ENCODE measurements around the gene ZNHIT1.

The ZNHIT1 gene

DNA sequence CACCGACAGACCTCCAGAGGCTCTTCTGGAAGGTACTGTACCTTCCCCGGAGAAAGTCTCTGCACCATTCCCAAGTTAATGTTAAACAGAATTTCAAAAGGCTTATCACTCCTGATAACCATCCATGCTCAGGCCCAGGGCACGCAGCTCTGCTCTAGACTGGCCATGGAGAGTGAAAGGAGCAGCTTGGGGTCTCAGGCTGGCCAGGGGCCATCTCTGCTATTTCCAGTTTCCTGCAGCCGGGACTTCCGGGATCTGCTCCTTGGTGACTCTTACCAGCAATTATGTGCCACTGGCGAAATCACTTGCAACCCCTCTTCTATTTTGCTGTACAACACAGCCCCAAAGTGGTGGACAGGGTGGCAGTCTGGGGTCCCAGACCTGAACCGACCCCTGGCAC is 13.7 kb downstream of the ZNHIT1 start:
- H3K4me3 ChIP-seq (ENCODE audit: low read depth, low read length): no peak overlapping the region
- TF ChIP-seq, protein P1, sequence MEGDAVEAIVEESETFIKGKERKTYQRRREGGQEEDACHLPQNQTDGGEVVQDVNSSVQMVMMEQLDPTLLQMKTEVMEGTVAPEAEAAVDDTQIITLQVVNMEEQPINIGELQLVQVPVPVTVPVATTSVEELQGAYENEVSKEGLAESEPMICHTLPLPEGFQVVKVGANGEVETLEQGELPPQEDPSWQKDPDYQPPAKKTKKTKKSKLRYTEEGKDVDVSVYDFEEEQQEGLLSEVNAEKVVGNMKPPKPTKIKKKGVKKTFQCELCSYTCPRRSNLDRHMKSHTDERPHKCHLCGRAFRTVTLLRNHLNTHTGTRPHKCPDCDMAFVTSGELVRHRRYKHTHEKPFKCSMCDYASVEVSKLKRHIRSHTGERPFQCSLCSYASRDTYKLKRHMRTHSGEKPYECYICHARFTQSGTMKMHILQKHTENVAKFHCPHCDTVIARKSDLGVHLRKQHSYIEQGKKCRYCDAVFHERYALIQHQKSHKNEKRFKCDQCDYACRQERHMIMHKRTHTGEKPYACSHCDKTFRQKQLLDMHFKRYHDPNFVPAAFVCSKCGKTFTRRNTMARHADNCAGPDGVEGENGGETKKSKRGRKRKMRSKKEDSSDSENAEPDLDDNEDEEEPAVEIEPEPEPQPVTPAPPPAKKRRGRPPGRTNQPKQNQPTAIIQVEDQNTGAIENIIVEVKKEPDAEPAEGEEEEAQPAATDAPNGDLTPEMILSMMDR (conservative IDR thresholded peaks at IDR 0.05; ENCODE audit: low read depth, low read length): no peak
- no peak for DNase-seq (ENCODE audit: low read depth)

DNA sequence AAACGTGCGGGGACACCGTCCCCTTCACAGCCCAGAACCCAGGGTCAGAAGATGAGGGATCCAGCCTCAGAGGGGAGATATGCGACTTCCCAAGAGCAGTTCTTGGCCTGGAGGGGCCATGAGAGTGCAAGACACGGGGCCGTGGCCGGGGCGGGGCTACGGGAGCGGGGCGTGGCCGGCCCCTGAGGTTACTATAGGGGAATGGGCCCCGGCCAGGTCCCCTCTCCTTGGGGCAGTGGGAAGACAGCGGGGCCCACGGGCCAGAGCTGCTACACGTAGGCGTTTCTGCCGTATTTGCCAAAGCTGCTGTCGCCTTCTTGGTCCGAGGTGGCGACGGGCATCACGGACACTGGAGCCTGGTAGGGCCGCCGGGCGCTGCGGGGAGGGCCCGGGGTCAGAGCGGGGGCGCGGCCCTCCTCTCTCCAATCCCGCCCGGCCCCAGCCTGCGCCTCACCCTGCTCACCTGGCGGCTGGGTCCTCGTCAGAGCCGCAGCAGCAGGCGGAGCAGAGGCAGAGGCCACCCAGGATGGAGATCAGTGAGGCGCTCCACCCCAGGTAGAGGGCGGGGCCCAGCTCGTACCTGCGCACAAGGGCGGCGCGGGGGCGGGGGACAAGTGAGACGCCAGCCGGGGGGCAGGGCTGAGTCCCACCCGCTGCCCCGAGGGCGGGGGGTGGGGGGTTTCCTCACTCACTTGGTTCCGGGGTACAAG is 14.3 kb downstream of the ZNHIT1 start:
- TF ChIP-seq, protein P1 (conservative IDR thresholded peaks at IDR 0.05; ENCODE audit: low read depth, low read length): no peak
- no peak for DNase-seq (ENCODE audit: low read depth)
- peak overlapping the region; percentile 33 for H3K4me3 ChIP-seq (ENCODE audit: low read depth, low read length)

DNA sequence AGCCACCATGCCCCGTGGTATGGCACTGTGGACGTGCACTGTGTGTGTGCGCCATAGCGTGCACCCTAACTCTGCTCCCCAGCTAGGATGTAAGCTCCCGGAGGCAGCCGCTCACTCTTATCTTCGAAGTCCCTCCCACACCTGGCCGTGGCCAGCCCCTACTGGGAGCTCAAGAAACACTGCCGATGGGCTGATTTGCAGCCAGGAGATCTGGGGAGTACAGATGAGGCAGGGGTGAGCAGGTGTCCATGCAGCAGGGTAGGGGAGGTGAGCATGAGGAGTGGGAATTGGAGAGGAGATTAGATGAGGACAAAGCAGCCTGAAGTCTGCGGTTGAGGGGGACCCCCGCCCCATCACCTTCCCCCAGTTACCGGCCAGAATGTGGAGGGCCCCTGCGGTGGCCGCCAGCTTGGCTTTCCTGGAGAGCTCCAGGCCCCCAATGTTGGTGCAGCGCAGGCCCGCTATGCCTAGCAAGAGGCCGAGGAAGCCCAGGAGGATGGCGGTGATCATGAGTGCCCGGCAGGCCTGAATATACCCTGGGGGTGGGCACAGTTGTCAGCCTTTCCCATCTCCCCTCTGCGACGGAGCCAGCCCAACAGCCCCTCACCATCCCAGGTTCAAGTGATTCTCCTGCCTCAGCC is 16.1 kb downstream of the ZNHIT1 start:
- H3K4me3 ChIP-seq (ENCODE audit: low read depth, low read length): no peak overlapping the region
- TF ChIP-seq, protein P1 (conservative IDR thresholded peaks at IDR 0.05; ENCODE audit: low read depth, low read length): no peak
- no peak for DNase-seq (ENCODE audit: low read depth)

DNA sequence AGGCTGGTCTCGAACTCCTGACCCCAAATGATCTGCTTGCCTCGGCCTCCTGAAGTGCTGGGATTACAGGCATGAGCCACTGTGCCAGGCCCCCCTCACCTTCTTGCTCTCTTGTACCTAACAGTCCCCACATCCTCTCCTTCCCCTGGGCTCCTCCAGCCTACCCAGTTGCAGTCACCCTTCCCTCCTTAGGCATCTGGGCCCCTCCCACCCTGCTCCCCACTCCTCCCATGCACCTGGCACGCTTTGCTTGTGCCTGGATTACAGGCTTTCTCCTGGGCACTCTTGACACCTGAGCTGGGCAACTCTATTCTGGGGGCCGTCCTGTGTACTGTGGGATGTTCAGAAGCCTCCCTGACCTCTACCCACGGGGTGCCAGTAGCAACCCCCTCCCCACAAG is 16.7 kb downstream of the ZNHIT1 start:
- no peak for DNase-seq (ENCODE audit: low read depth)
- no peak overlapping the region for H3K4me3 ChIP-seq (ENCODE audit: low read depth, low read length)
- TF ChIP-seq, protein P1 (conservative IDR thresholded peaks at IDR 0.05; ENCODE audit: low read depth, low read length): no peak

DNA sequence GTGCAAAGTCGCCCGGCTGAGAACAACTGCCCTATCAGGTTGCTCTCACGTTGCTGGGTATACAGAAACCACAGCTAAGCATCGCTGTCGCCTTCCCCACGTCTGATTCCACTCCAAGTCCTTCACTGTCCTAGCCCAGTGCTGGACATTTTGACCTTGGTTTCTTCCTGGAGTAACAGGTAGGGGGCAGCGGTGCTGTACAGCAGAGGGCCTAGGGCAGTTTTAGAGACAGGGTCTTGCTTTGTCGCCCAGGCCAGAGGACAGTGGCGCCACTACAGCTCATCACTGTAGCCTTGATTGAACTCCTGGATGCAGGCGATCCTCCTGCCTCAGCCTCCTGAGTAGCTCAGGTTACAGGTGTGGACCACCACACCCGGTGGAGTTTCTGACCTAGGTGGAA is 17.1 kb downstream of the ZNHIT1 start:
- no peak overlapping the region for H3K4me3 ChIP-seq (ENCODE audit: low read depth, low read length)
- TF ChIP-seq, protein P1 (conservative IDR thresholded peaks at IDR 0.05; ENCODE audit: low read depth, low read length): peak; percentile 54
- no peak for DNase-seq (ENCODE audit: low read depth)

DNA sequence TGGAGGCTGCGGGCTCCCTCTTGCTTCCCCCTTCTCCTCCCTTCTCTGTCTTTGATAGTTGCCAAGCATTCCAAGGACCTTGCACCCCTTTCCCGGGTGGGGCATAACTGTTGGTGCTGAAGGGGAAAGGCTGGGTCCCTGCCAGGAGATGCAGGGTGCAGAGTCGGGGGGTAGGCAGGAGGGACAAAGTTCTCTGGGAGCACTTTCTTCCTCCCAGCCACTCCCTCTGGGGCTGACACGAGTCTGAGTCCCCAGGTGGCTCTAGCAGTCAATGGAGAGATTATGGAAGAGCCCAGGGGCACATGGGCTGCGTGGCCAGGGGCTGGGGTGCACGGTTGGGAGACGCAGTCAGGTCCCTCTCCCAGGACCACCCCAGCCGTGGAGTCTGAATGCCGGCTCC is 17.6 kb downstream of the ZNHIT1 start:
- no peak overlapping the region for H3K4me3 ChIP-seq (ENCODE audit: low read depth, low read length)
- TF ChIP-seq, protein P1 (conservative IDR thresholded peaks at IDR 0.05; ENCODE audit: low read depth, low read length): no peak
- no peak for DNase-seq (ENCODE audit: low read depth)

Data from choroid plexus epithelial cell (primary cell).